Measurements from ENCODE around the gene TLNRD1.

Gene TLNRD1

GRCh38 chr15:81053621-81054020 lies 52.9 kb downstream of the TLNRD1 start:
- in situ Hi-C loops (cut with HindIII; ENCODE audit: low sequenced_read_pairs): no loop called here

- in situ Hi-C loops (cut with HindIII; ENCODE audit: low sequenced_read_pairs): no loop called here
Observed at GRCh38 chr15:81054236-81054635, 53.5 kb downstream of the TLNRD1 start.

Measured in endothelial cell of hepatic sinusoid (primary cell).